ENCODE results near the gene ANKRD53. TPM values are rescaled to one million over a fixed set of nuclear protein-coding genes. Genes with fewer than 3 reads are reported as not detected.
"Not testable (repeated sequence)": the region's sequence is repeated elsewhere in the genome, so short reads cannot be mapped to it uniquely, and the experiment has no call there.

ANKRD53 gene
- total RNA-seq, 1 donor from 2014 or later: 2.5 TPM

DNA sequence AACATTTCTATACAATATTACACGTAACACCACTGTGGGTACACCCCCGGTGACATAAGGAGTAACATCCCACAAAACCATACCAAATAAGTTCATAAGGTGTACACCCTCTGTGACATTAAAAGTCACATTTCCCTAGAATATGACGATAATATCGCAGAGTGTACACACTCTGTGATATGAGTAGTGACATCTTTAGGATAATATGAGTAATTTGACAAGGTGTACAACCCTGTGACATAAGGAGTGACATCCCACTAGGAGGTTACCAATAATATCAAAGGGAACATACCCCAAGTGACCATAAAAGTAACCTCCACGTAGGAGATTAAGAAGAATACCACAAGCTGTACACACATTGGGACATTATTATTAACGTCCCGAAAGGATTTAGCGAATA, 40.2 kb downstream of the ANKRD53 start:
- intact Hi-C loops (cut with micrococcal nuclease): no loop called here
- Mint-ChIP-seq H3K4me3 (no peak overlapping the region), H3K27me3 (no peaks in the 10 kb centered on the region), H3K27ac (no peak overlapping the region), H3K4me1 (peaks cover 5% of the 10 kb centered on the region), H3K9me3 (no peaks in the 10 kb centered on the region), H3K36me3 (ENCODE audit: low read depth) (no peaks in the 10 kb centered on the region)
- ATAC-seq (ENCODE audit: low read depth) (no peak), DNase-seq (no peak)
- CTCF ChIA-PET: no interaction called here
- POLR2A ChIA-PET: no interaction called here
- TF ChIP-seq, protein P1, sequence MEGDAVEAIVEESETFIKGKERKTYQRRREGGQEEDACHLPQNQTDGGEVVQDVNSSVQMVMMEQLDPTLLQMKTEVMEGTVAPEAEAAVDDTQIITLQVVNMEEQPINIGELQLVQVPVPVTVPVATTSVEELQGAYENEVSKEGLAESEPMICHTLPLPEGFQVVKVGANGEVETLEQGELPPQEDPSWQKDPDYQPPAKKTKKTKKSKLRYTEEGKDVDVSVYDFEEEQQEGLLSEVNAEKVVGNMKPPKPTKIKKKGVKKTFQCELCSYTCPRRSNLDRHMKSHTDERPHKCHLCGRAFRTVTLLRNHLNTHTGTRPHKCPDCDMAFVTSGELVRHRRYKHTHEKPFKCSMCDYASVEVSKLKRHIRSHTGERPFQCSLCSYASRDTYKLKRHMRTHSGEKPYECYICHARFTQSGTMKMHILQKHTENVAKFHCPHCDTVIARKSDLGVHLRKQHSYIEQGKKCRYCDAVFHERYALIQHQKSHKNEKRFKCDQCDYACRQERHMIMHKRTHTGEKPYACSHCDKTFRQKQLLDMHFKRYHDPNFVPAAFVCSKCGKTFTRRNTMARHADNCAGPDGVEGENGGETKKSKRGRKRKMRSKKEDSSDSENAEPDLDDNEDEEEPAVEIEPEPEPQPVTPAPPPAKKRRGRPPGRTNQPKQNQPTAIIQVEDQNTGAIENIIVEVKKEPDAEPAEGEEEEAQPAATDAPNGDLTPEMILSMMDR (IDR thresholded peaks at IDR 0.05): no peak

DNA sequence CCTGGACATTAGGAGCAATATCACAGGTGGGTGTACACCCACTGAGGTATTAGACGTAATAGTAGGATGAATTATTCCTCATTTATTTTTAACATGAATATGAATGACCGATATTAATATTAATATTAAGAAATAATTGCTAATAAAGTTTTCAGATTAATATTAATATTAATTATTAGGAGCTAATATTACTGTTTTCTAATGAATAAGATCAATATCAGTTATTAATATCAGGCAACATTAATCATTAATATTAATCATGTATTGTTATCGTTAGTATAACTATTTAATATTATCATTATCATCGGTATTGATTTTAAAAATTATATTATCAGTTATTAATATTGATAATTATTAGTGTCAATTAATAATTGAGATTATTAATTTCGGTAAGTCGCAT, 41.6 kb downstream of the ANKRD53 start:
- H3K4me1 Mint-ChIP-seq; H3K27me3 Mint-ChIP-seq; DNase-seq; intact Hi-C loops (cut with micrococcal nuclease); H3K36me3 Mint-ChIP-seq (ENCODE audit: low read depth); CTCF ChIA-PET; H3K27ac Mint-ChIP-seq; POLR2A ChIA-PET; ATAC-seq (ENCODE audit: low read depth); H3K4me3 Mint-ChIP-seq; H3K9me3 Mint-ChIP-seq: not testable (repeated sequence)

GRCh38 chr2:71021394-71021793, 43.0 kb downstream of the ANKRD53 start:
- H3K9me3 Mint-ChIP-seq; ATAC-seq (ENCODE audit: low read depth); DNase-seq; intact Hi-C loops (cut with micrococcal nuclease); H3K27ac Mint-ChIP-seq; H3K4me1 Mint-ChIP-seq; H3K36me3 Mint-ChIP-seq (ENCODE audit: low read depth); H3K27me3 Mint-ChIP-seq; POLR2A ChIA-PET; H3K4me3 Mint-ChIP-seq: not testable (repeated sequence)
- CTCF ChIA-PET: interaction anchor here (0.9 to 1.2 kb wide), 2 partner anchors 56 to 206 kb away, joined by 3 to 4 read pairs; partner anchors contain the start of gene PAIP2B

DNA sequence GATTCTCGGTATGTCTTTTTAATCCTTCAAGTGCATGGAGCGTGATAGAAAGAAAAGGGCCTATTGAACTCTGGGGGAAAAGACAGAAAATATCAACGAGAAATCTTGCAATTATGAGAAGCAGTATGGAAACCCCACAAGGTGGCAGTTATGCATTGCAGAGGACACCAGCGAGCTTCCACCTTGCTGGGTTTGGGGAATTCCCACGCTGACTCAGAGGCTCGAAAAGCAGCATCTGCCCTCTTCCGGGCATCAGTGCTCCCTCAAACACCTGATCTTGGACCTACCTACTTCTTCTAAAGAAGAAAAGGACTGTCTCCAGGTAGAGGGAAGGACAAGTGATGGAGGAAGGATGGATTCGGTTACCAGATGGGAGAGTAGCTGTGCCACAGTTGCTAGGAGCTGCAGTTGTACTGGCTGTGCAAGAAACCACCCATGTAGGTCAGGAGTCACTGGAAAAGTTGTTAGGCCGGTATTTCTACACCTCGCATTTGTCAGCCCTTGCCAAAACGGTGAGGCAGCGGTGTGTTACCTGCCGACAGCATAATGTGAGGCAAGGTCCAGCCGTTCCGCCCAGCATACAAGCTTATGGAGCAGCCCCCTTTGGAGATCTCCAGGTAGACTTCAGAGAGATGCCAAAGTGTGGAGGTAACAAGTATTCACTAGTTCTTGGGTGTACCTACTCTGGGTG, 45.3 kb downstream of the ANKRD53 start:
- not testable (repeated sequence) for H3K4me1 Mint-ChIP-seq; H3K9me3 Mint-ChIP-seq; H3K4me3 Mint-ChIP-seq; H3K36me3 Mint-ChIP-seq (ENCODE audit: low read depth); ATAC-seq (ENCODE audit: low read depth); H3K27me3 Mint-ChIP-seq
- POLR2A ChIA-PET: interaction anchor here (1.0 kb wide), 1 partner anchor 45 kb away, joined by 5 read pairs; the partner anchor contains the start of gene NAGK
- intact Hi-C loops (cut with micrococcal nuclease): loop anchor here (1.0 kb wide), 4 partner anchors 22 to 132 kb away; partner anchors contain the start of genes MCEE and MPHOSPH10
- peak overlapping the region; percentile 8 for H3K27ac Mint-ChIP-seq
- DNase-seq: peak; percentile 25
- CTCF ChIA-PET: interaction anchor here (1.1 to 1.7 kb wide), 3 partner anchors 44 to 131 kb away, joined by 3 to 4 read pairs (median 3); no protein-coding TSS in a partner anchor

Other genes starting within 250 kb of the ANKRD53 start
- 12.5 and 15.4 TPM in 2 replicates for gene ADD2, start 210.4 kb upstream of the ANKRD53 start, total RNA-seq
- gene FIGLA, start 188.0 kb upstream of the ANKRD53 start, total RNA-seq: not detected in 2 replicates
- gene CLEC4F, start 158.0 kb upstream of the ANKRD53 start, total RNA-seq: not detected in 2 replicates
- gene CD207, start 142.8 kb upstream of the ANKRD53 start, total RNA-seq: not detected in 2 replicates
- not detected in 2 replicates for gene VAX2, start 78.1 kb upstream of the ANKRD53 start, total RNA-seq
- gene ATP6V1B1, start 42.7 kb upstream of the ANKRD53 start, total RNA-seq: not detected in 2 replicates
- 46.8 and 54.1 TPM in 2 replicates for gene TEX261, start 16.2 kb downstream of the ANKRD53 start, total RNA-seq
- 175 and 208 TPM in 2 replicates for gene NAGK, start 90.0 kb downstream of the ANKRD53 start, total RNA-seq
- gene MCEE, start 151.6 kb downstream of the ANKRD53 start, total RNA-seq: 11.1 and 12.2 TPM in 2 replicates
- 47.6 and 47.8 TPM in 2 replicates for gene MPHOSPH10, start 152.0 kb downstream of the ANKRD53 start, total RNA-seq
- 3.7 and 4.0 TPM in 2 replicates for gene PAIP2B, start 248.5 kb downstream of the ANKRD53 start, total RNA-seq